GM23248 (cell line): Measurements from ENCODE around the gene URM1. TPM values are rescaled to one million over a fixed set of nuclear protein-coding genes. Genes with fewer than 3 reads are reported as not detected.

ENCODE experiments used
- DNase-seq: peaks from one replicate; pipeline ENCODE4 v3.0.0-alpha.2; 2015
- H2AFZ ChIP-seq: fragments of 200-600 bp; sonication (generic); 2 replicates; pipeline ENCODE4 v1.6.1; 2016; ENCODE audit warnings: antibody characterized with exemption
- H3F3A ChIP-seq: fragments of 200-600 bp; sonication (generic); 2 replicates; pipeline ENCODE4 v1.6.1; 2016; ENCODE audit warnings: mild to moderate bottlenecking, antibody characterized with exemption, mixed run types; ENCODE audit not compliant: insufficient read depth
- H3K27ac ChIP-seq: fragments of 200-600 bp; sonication (generic); 2 replicates; pipeline ENCODE4 v1.5.1; 2016; ENCODE audit warnings: mild to moderate bottlenecking
- H3K27me3 ChIP-seq: fragments of 200-600 bp; sonication (generic); replicated peaks from 2 replicates; pipeline ENCODE4 v1.6.1; 2016; ENCODE audit warnings: mild to moderate bottlenecking; ENCODE audit not compliant: insufficient read depth
- H3K36me3 ChIP-seq: fragments of 200-600 bp; sonication (generic); 2 replicates; pipeline ENCODE4 v1.6.1; 2016; ENCODE audit warnings: low read depth, mild to moderate bottlenecking
- H3K4me1 ChIP-seq: fragments of 200-600 bp; sonication (generic); 2 replicates; pipeline ENCODE4 v1.6.1; 2016; ENCODE audit warnings: mild to moderate bottlenecking; ENCODE audit not compliant: insufficient read depth
- H3K4me2 ChIP-seq: fragments of 200-600 bp; sonication (generic); one replicate; pipeline ENCODE4 v1.6.1; 2016; ENCODE audit warnings: mild to moderate bottlenecking; ENCODE audit not compliant: unreplicated experiment
- H3K4me3 ChIP-seq: fragments of 200-600 bp; sonication (generic); 2 replicates; pipeline ENCODE4 v1.5.1; 2016; ENCODE audit warnings: mild to moderate bottlenecking
- H3K79me2 ChIP-seq: fragments of 200-600 bp; sonication (generic); 2 replicates; pipeline ENCODE4 v1.6.1; 2016; ENCODE audit warnings: mild to moderate bottlenecking; ENCODE audit not compliant: insufficient read depth
- H3K9ac ChIP-seq: fragments of 200-600 bp; sonication (generic); 2 replicates; pipeline ENCODE4 v1.6.1; 2016; ENCODE audit warnings: mild to moderate bottlenecking
- H3K9me2 ChIP-seq: fragments of 200-600 bp; sonication (generic); 2 replicates; pipeline ENCODE4 v1.6.1; 2016; ENCODE audit warnings: mixed run types, mild to moderate bottlenecking, moderate library complexity; ENCODE audit not compliant: insufficient read depth
- H3K9me3 ChIP-seq: fragments of 200-600 bp; sonication (generic); one replicate; pipeline ENCODE4 v1.6.1; 2017; ENCODE audit warnings: low read depth
- H4K20me1 ChIP-seq: fragments of 200-600 bp; sonication (generic); 2 replicates; pipeline ENCODE4 v1.6.0; 2016; ENCODE audit not compliant: insufficient read depth
- EZH2 ChIP-seq: fragments of 200-600 bp; sonication (generic); IDR thresholded peaks from 2 replicates; pipeline ENCODE4 v1.6.1; 2018; ENCODE audit warnings: antibody characterized with exemption, mild to moderate bottlenecking; ENCODE audit not compliant: insufficient read depth, poor library complexity, severe bottlenecking
- EZH2phosphoT487 ChIP-seq: fragments of 200-600 bp; sonication (generic); IDR thresholded peaks from 2 replicates; pipeline ENCODE4 v1.6.1; 2018; ENCODE audit warnings: antibody characterized with exemption, moderate library complexity, mild to moderate bottlenecking, low read depth; ENCODE audit not compliant: insufficient read depth
- WGBS, 2 experiments: methylation state at CpG; one replicate each; pipeline ENCODE4 v1.1.6; 2015 to 2017; ENCODE audit warnings: low lambda C conversion rate in 2 of 2, low coverage in 1 of 2; ENCODE audit errors: missing lambda C conversion rate in 2 of 2; 5-methylcytosine and 5-hydroxymethylcytosine counted together
- in situ Hi-C: fragments of 300-500 bp; cut with MboI; formaldehyde crosslinking; loops from 2 replicates; pipeline ENCODE4 v1.15.0; 2020
- polyA plus RNA-seq: library from polyadenylated mRNA; unstranded; fragments of >200 nt; fragmentation: Nextera tagmentation; extraction: Ambion mirVana; gene quantifications from 2 replicates; pipeline ENCODE4 v1.2.1, GENCODE V29; 2016
- total RNA-seq: library from RNA; depleted of rRNA; stranded (reverse); fragments of >200 nt; shearing (Covaris generic); gene quantifications from 2 replicates; pipeline ENCODE4 v1.2.3, GENCODE V29; 2014

The URM1 gene
- total and polyA plus RNA-seq, 2 experiments from 2014 or later = 59.2 to 64.4 TPM

- TF ChIP-seq EZH2 (no peak), EZH2phosphoT487 (no peak)
- H3K27me3 ChIP-seq = no peaks in the 10 kb centered on the region
- no peak overlapping the region for H3K9ac ChIP-seq
- WGBS, 2 experiments = 88 to 89% methylated on average over 10 of the region's 10 CpGs
- no peak for DNase-seq
- H3K27ac ChIP-seq = no peak overlapping the region
- H3K4me2 ChIP-seq = no peak overlapping the region
- no peaks in the 10 kb centered on the region for H3K79me2 ChIP-seq
- H3K9me3 ChIP-seq = no peaks in the 10 kb centered on the region
- H3K9me2 ChIP-seq = no peaks in the 10 kb centered on the region
- H3F3A ChIP-seq = no peaks in the 10 kb centered on the region
- no peaks in the 10 kb centered on the region for H4K20me1 ChIP-seq
- H3K4me3 ChIP-seq = no peak overlapping the region
- H3K4me1 ChIP-seq = no peaks in the 10 kb centered on the region
- no peak overlapping the region for H2AFZ ChIP-seq
- in situ Hi-C loops = no loop called here
- H3K36me3 ChIP-seq = no peaks in the 10 kb centered on the region; the same call in 1 of the 2 replicates
Measured at GRCh38 chr9:128388150-128388549, 17.0 kb downstream of the URM1 start.

GRCh38 chr9:128389395-128390149 lies 18.4 kb downstream of the URM1 start:
- TF ChIP-seq EZH2phosphoT487 = no peak
- no peak for TF ChIP-seq EZH2
- in situ Hi-C loops = no loop called here
- Histone ChIP-seq H3K4me3 (no peak overlapping the region), H3K9me3 (no peaks in the 10 kb centered on the region), H3K27me3 (no peaks in the 10 kb centered on the region), H3K9me2 (no peaks in the 10 kb centered on the region), H3K79me2 (no peaks in the 10 kb centered on the region), H3K27ac (no peak overlapping the region), H3K4me1 (no peaks in the 10 kb centered on the region), H3F3A (no peaks in the 10 kb centered on the region), H4K20me1 (no peaks in the 10 kb centered on the region), H3K4me2 (no peak overlapping the region), H2AFZ (no peak overlapping the region), H3K9ac (no peak overlapping the region), H3K36me3 (no peaks in the 10 kb centered on the region; the same call in 1 of the 2 replicates)
- 85 to 87% methylated on average over 13 of the region's 13 CpGs for WGBS, 2 experiments
- DNase-seq = no peak

GRCh38 chr9:128390150-128390812 lies 19.1 kb downstream of the URM1 start:
- Histone ChIP-seq H3K4me2 (no peak overlapping the region), H3K9me2 (no peaks in the 10 kb centered on the region), H3K9me3 (no peaks in the 10 kb centered on the region), H3K9ac (no peak overlapping the region), H2AFZ (no peak overlapping the region), H3K36me3 (no peaks in the 10 kb centered on the region; the same call in 1 of the 2 replicates), H3K4me3 (no peak overlapping the region), H4K20me1 (no peaks in the 10 kb centered on the region), H3K79me2 (no peaks in the 10 kb centered on the region), H3F3A (no peaks in the 10 kb centered on the region), H3K27ac (no peak overlapping the region), H3K27me3 (no peaks in the 10 kb centered on the region), H3K4me1 (no peaks in the 10 kb centered on the region)
- DNase-seq = no peak
- in situ Hi-C loops = no loop called here
- 95 to 97% methylated on average over 9 to 11 of the region's 11 CpGs for WGBS, 2 experiments
- TF ChIP-seq EZH2 (no peak), EZH2phosphoT487 (no peak)

GRCh38 chr9:128390813-128391711 lies 19.9 kb downstream of the URM1 start:
- H4K20me1 ChIP-seq = no peaks in the 10 kb centered on the region
- H3K4me1 ChIP-seq = no peaks in the 10 kb centered on the region
- TF ChIP-seq EZH2 (no peak), EZH2phosphoT487 (no peak)
- H3K9me2 ChIP-seq = no peaks in the 10 kb centered on the region
- no peak overlapping the region for H2AFZ ChIP-seq
- H3K27me3 ChIP-seq = no peaks in the 10 kb centered on the region
- no peaks in the 10 kb centered on the region; the same call in 1 of the 2 replicates for H3K36me3 ChIP-seq
- no peak overlapping the region for H3K9ac ChIP-seq
- no peaks in the 10 kb centered on the region for H3F3A ChIP-seq
- WGBS, 2 experiments = 89 to 90% methylated on average over 8 of the region's 8 CpGs
- H3K4me2 ChIP-seq = no peak overlapping the region
- in situ Hi-C loops = no loop called here
- no peak overlapping the region for H3K27ac ChIP-seq
- no peaks in the 10 kb centered on the region for H3K9me3 ChIP-seq
- H3K79me2 ChIP-seq = no peaks in the 10 kb centered on the region
- no peak overlapping the region for H3K4me3 ChIP-seq
- no peak for DNase-seq
